Measurements from ENCODE around the gene DLEC1.

GRCh38 chr3:38155825-38156224 is 116.8 kb downstream of the DLEC1 start:
- TF ChIP-seq CTCF (IDR thresholded peaks at IDR 0.05; ENCODE audit: borderline replicate concordance, extremely low read depth, low read length, poor library complexity, severe bottlenecking) (no peak), EZH2 (IDR thresholded peaks at IDR 0.05; ENCODE audit: borderline replicate concordance, low read depth, low read length, severe bottlenecking) (no peak)
